Left lobe of liver (tissue), 2 donors: ENCODE results near the gene MMGT1. TPM values are rescaled to one million over a fixed set of nuclear protein-coding genes. Genes with fewer than 3 reads are reported as not detected.
"Not testable (repeated sequence)": the region's sequence is repeated elsewhere in the genome, so short reads cannot be mapped to it uniquely, and the experiment has no call there.

Source experiments
- ATAC-seq: fragments of 200-7000 bp; cut with Tn5 transposase; one replicate; pipeline ENCODE4 v1.9.1; 2020; ENCODE audit warnings: mild to moderate bottlenecking, moderate library complexity
- DNase-seq: peaks from one replicate; pipeline ENCODE4 v3.0.0-alpha.2; 2020; ENCODE audit warnings: low spot score
- total RNA-seq: library from RNA; stranded (reverse); gene quantifications from one replicate; pipeline ENCODE4 v1.2.1, GENCODE V29; 2021
- donor health status: DM: no; HTN: no; CAD: no; lungs with moderate emphysema.
- donor health status: DM: no; HTN: yes; CAD: no.

MMGT1 gene
- total RNA-seq, 1 donor from 2014 or later, result 4.7 TPM

GRCh38 chrX:135931644-135932487 is 41.9 kb downstream of the MMGT1 start:
- peak; percentile 78 for ATAC-seq
- peak; percentile 43 for DNase-seq

GRCh38 chrX:135927897-135928296 is 45.9 kb downstream of the MMGT1 start:
- DNase-seq (no peak), ATAC-seq (no peak)

- DNase-seq, result no peak
- ATAC-seq, result no peak
Measured at GRCh38 chrX:135923353-135923752, 50.4 kb downstream of the MMGT1 start.

- not testable (repeated sequence) for ATAC-seq, DNase-seq
Measured at GRCh38 chrX:135920516-135920915, 53.3 kb downstream of the MMGT1 start.

- ATAC-seq, result no peak
- DNase-seq, result no peak
Measured at GRCh38 chrX:135914404-135914803, 59.4 kb downstream of the MMGT1 start.

Other genes starting within 250 kb of the MMGT1 start
- not detected for gene CT45A3, start 205.8 kb downstream of the MMGT1 start, total RNA-seq
- not detected for gene CT45A5, start 188.5 kb downstream of the MMGT1 start, total RNA-seq
- not detected for gene CT45A6, start 171.2 kb downstream of the MMGT1 start, total RNA-seq
- gene CT45A2, start 154.0 kb downstream of the MMGT1 start, total RNA-seq, result not detected
- not detected for gene CT45A7, start 136.7 kb downstream of the MMGT1 start, total RNA-seq
- gene CT45A8, start 119.5 kb downstream of the MMGT1 start, total RNA-seq, result not detected
- not detected for gene CT45A9, start 102.2 kb downstream of the MMGT1 start, total RNA-seq
- 0.45 TPM for gene CT45A10, start 80.5 kb downstream of the MMGT1 start, total RNA-seq
- not detected for gene SAGE1, start 80.3 kb downstream of the MMGT1 start, total RNA-seq
- gene SLC9A6, start 11.4 kb upstream of the MMGT1 start, total RNA-seq, result 3.2 TPM
- 10.6 TPM for gene FHL1, start 173.5 kb upstream of the MMGT1 start, total RNA-seq